GM23338 (cell line): Measurements from ENCODE around the gene CMSS1. TPM values are rescaled to one million over a fixed set of nuclear protein-coding genes. Genes with fewer than 3 reads are reported as not detected.

Experiments
- ATAC-seq: fragments of 200-7000 bp; cut with Tn5 transposase; 3 replicates; pipeline ENCODE4 v1.9.1; 2020
- DNase-seq: peaks from one replicate; pipeline ENCODE4 v3.0.0-alpha.2; 2015; ENCODE audit warnings: low spot score
- H2AFZ ChIP-seq: fragments of 200-600 bp; sonication (generic); 2 replicates; pipeline ENCODE4 v1.8.0; 2016; ENCODE audit warnings: antibody characterized with exemption, mild to moderate bottlenecking, moderate library complexity
- H3F3A ChIP-seq: fragments of 200-600 bp; sonication (generic); replicated peaks from 2 replicates; pipeline ENCODE4 v1.8.0; 2017; ENCODE audit warnings: antibody characterized with exemption, mixed run types, low read depth
- H3K27ac ChIP-seq: fragments of 200-600 bp; sonication (generic); 2 replicates; pipeline ENCODE4 v1.6.1; 2016; ENCODE audit warnings: low read depth
- H3K27me3 ChIP-seq: fragments of 200-600 bp; sonication (generic); 2 replicates; pipeline ENCODE4 v1.8.0; 2016; ENCODE audit warnings: mild to moderate bottlenecking, mixed run types, moderate library complexity; ENCODE audit not compliant: insufficient read depth
- H3K36me3 ChIP-seq: fragments of 200-600 bp; sonication (generic); 2 replicates; pipeline ENCODE4 v1.8.0; 2016; ENCODE audit warnings: mild to moderate bottlenecking; ENCODE audit not compliant: insufficient read depth
- H3K4me1 ChIP-seq: fragments of 200-600 bp; sonication (generic); 2 replicates; pipeline ENCODE4 v1.8.0; 2016; ENCODE audit warnings: mild to moderate bottlenecking, moderate library complexity; ENCODE audit not compliant: insufficient read depth
- H3K4me2 ChIP-seq: fragments of 200-600 bp; sonication (generic); 2 replicates; pipeline ENCODE4 v1.7.1; 2017; ENCODE audit warnings: mixed run types
- H3K4me3 ChIP-seq: fragments of 200-600 bp; sonication (generic); 2 replicates; pipeline ENCODE4 v1.6.1; 2016; ENCODE audit warnings: mixed run types
- H3K79me2 ChIP-seq: fragments of 200-600 bp; sonication (generic); replicated peaks from 2 replicates; pipeline ENCODE4 v1.8.0; 2017; ENCODE audit warnings: mild to moderate bottlenecking; ENCODE audit not compliant: insufficient read depth
- H3K9me2 ChIP-seq: fragments of 200-600 bp; sonication (generic); 2 replicates; pipeline ENCODE4 v1.8.0; 2017; ENCODE audit not compliant: insufficient read depth
- H4K20me1 ChIP-seq: fragments of 200-600 bp; sonication (generic); replicated peaks from 2 replicates; pipeline ENCODE4 v1.8.0; 2017; ENCODE audit warnings: mild to moderate bottlenecking; ENCODE audit not compliant: insufficient read depth
- H3K27ac Mint-ChIP-seq: 2 replicates; pipeline ENCODE4 v1.8.0; 2020; ENCODE audit warnings: inconsistent platforms, mild to moderate bottlenecking, moderate library complexity, mixed read lengths
- H3K27me3 Mint-ChIP-seq: 3 replicates; pipeline ENCODE4 v1.8.0; 2022; ENCODE audit warnings: low read depth, mild to moderate bottlenecking, moderate library complexity, mixed read lengths, inconsistent platforms; ENCODE audit not compliant: insufficient read depth, poor library complexity
- H3K36me3 Mint-ChIP-seq: 3 replicates; pipeline ENCODE4 v1.8.0; 2021; ENCODE audit warnings: low read depth, mild to moderate bottlenecking, inconsistent platforms, moderate library complexity, mixed read lengths
- H3K4me1 Mint-ChIP-seq: 3 replicates; pipeline ENCODE4 v1.8.0; 2020; ENCODE audit warnings: mild to moderate bottlenecking, inconsistent platforms, mixed read lengths
- H3K4me3 Mint-ChIP-seq: 3 replicates; pipeline ENCODE4 v1.8.0; 2021; ENCODE audit warnings: moderate library complexity, mild to moderate bottlenecking, inconsistent platforms, mixed read lengths
- H3K9me3 Mint-ChIP-seq: 3 replicates; pipeline ENCODE4 v1.8.0; 2020; ENCODE audit warnings: moderate library complexity, mild to moderate bottlenecking, inconsistent platforms, mixed read lengths
- CREB1 ChIP-seq: fragments of 250-450 bp; sonication (Bioruptor Pico); IDR thresholded peaks from 2 replicates; pipeline ENCODE4 v1.5.0; 2020; ENCODE audit warnings: low read depth, mild to moderate bottlenecking, moderate library complexity
- CTCF ChIP-seq, 2 experiments: fragments of 200-600 bp in 1 of 2; sonication (generic) in 1 of 2; conservative IDR thresholded peaks; 2 replicates each; pipeline versions ENCODE4 v1.5.1 to v1.6.1; 2016 to 2017; ENCODE audit warnings: antibody characterized with exemption in 2 of 2, low read depth in 2 of 2, mild to moderate bottlenecking in 2 of 2, moderate library complexity in 1 of 2
- ETS1 ChIP-seq: IDR thresholded peaks from 2 replicates; pipeline ENCODE4 v1.6.1; 2016; ENCODE audit warnings: antibody characterized with exemption
- EZH2 ChIP-seq: fragments of 200-600 bp; sonication (generic); IDR thresholded peaks from one replicate; pipeline ENCODE4 v1.8.0; 2017; ENCODE audit warnings: antibody characterized with exemption, mild to moderate bottlenecking, low read depth; ENCODE audit not compliant: unreplicated experiment
- EZH2phosphoT487 ChIP-seq: fragments of 200-600 bp; sonication (generic); IDR thresholded peaks from one replicate; pipeline ENCODE4 v1.8.1; 2018; ENCODE audit warnings: antibody characterized with exemption; ENCODE audit not compliant: unreplicated experiment
- JUNB ChIP-seq: IDR thresholded peaks from one replicate; pipeline ENCODE4 v1.6.1; 2016; ENCODE audit warnings: antibody characterized with exemption; ENCODE audit not compliant: unreplicated experiment
- NANOG ChIP-seq: IDR thresholded peaks from 2 replicates; pipeline ENCODE4 v1.6.1; 2016; ENCODE audit warnings: antibody characterized with exemption, borderline replicate concordance
- POLR2AphosphoS5 ChIP-seq: IDR thresholded peaks from 2 replicates; pipeline ENCODE4 v1.6.1; 2016; ENCODE audit warnings: antibody characterized with exemption, low read depth
- REST ChIP-seq: IDR thresholded peaks from one replicate; pipeline ENCODE4 v1.6.1; 2018; ENCODE audit warnings: antibody characterized with exemption; ENCODE audit not compliant: unreplicated experiment
- STAT1 ChIP-seq: IDR thresholded peaks from one replicate; pipeline ENCODE4 v1.6.1; 2016; ENCODE audit warnings: antibody characterized with exemption; ENCODE audit not compliant: unreplicated experiment
- ZNF114 ChIP-seq: fragments of 250-450 bp; sonication (Bioruptor Pico); IDR thresholded peaks from 2 replicates; pipeline ENCODE4 v1.5.0; 2020; ENCODE audit warnings: mild to moderate bottlenecking, moderate library complexity
- ZNF331 ChIP-seq: fragments of 250-450 bp; sonication (Bioruptor Pico); IDR thresholded peaks from 2 replicates; pipeline ENCODE4 v1.5.0; 2020; ENCODE audit warnings: low read depth, mild to moderate bottlenecking, moderate library complexity
- ZNF462 ChIP-seq: fragments of 250-450 bp; sonication (Bioruptor Pico); IDR thresholded peaks from 2 replicates; pipeline ENCODE4 v1.5.0; 2020; ENCODE audit warnings: mild to moderate bottlenecking, moderate library complexity
- polyA plus RNA-seq: library from polyadenylated mRNA; unstranded; fragments of >200 nt; fragmentation: Nextera tagmentation; extraction: Ambion mirVana; gene quantifications from 2 replicates; pipeline ENCODE4 v1.2.1, GENCODE V29; 2016
- total RNA-seq: library from RNA; depleted of rRNA; stranded (reverse); fragments of >200 nt; shearing (Covaris generic); gene quantifications from 2 replicates; pipeline ENCODE4 v1.2.3, GENCODE V29; 2014

CMSS1 gene
- total and polyA plus RNA-seq, 2 experiments from 2014 or later, result 39.4 to 187 TPM

- Histone ChIP-seq H3K4me1 (no peaks in the 10 kb centered on the region), H2AFZ (no peak overlapping the region), H3K79me2 (peaks cover 13% of the 10 kb centered on the region; the same call in 1 of the 2 replicates), H3K36me3 (no peaks in the 10 kb centered on the region), H4K20me1 (peaks cover 39% of the 10 kb centered on the region), H3K27me3 (peaks cover 21% of the 10 kb centered on the region), H3K9me2 (no peaks in the 10 kb centered on the region), H3K4me2 (no peak overlapping the region), H3K27ac (no peak overlapping the region), H3K4me3 (no peak overlapping the region), H3F3A (no peaks in the 10 kb centered on the region)
- DNase-seq (no peak), ATAC-seq (no peak)
- Mint-ChIP-seq H3K9me3 (no peaks in the 10 kb centered on the region), H3K4me1 (peaks cover 23% of the 10 kb centered on the region; the same call in 2 of the 3 replicates), H3K4me3 (no peak overlapping the region), H3K27me3 (peaks cover 8% of the 10 kb centered on the region), H3K36me3 (peaks cover 8% of the 10 kb centered on the region; the same call in 2 of the 3 replicates), H3K27ac (no peak overlapping the region)
- TF ChIP-seq ZNF331 (no peak), ETS1 (no peak), NANOG (no peak), ZNF114 (CRISPR knock-in tag) (no peak), JUNB (no peak), EZH2 (no peak), ZNF462 (CRISPR knock-in tag) (no peak), EZH2phosphoT487 (no peak), REST (no peak), CTCF (conservative IDR thresholded peaks at IDR 0.05; ENCODE audit: low read depth in 2 of 2) (no peak), POLR2AphosphoS5 (no peak), CREB1 (CRISPR knock-in tag) (no peak), STAT1 (no peak)
Observed at GRCh38 chr3:99863588-99863987, 45.9 kb downstream of the CMSS1 start.
